T47D (cell line): ENCODE results near the gene SRRD.
A peak's percentile ranks its signal among the peaks of the same experiment; 100 is the strongest.
"Not testable (repeated sequence)": the region's sequence is repeated elsewhere in the genome, so short reads cannot be mapped to it uniquely, and the experiment has no call there.

ENCODE experiments used
- DNase-seq, 2 experiments: peaks; one replicate each; pipeline versions ENCODE4 v3.0.0 to v3.0.0-alpha.2; 2011 to 2012; ENCODE audit warnings: low read depth in 1 of 2, low spot score in 1 of 2
- JUND ChIP-seq: IDR thresholded peaks from 2 replicates; pipeline ENCODE4 v1.6.1; 2012; ENCODE audit warnings: low read depth
- in situ Hi-C: cut with HindIII; loops from 2 replicates; pipeline ENCODE4 v1.10.0; 2016; ENCODE audit warnings: low sequenced_read_pairs, low pct_unique_long_range_greater_than_20kb

SRRD gene

GRCh38 chr22:26522592-26522991, 38.9 kb downstream of the SRRD start:
- TF ChIP-seq JUND, result no peak
- in situ Hi-C loops, result no loop called here
- no peak for DNase-seq

DNA sequence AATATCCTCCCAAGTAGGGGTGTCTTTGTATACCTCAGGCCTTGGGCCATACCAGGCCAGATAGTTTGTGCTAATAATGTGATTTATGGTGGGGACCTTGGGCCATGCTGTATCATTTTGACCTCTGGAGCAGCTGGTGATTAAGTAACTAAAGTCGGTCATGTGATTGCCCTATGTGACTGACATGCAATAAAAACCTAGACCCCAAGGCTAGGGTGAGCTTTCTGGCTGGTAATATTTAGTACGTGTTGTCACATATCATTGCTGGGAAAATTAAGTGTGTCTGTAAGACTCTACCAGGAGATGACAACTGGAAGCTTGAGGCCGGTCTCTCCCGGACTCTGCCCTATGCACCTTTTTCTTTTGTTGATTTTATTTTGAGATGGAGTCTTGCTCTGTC, 41.2 kb downstream of the SRRD start:
- no peak for DNase-seq
- no peak for TF ChIP-seq JUND
- in situ Hi-C loops, result no loop called here

- in situ Hi-C loops, result no loop called here
- TF ChIP-seq JUND, result no peak
- DNase-seq, result no peak
Observed at GRCh38 chr22:26525946-26526564, 42.4 kb downstream of the SRRD start.

DNA sequence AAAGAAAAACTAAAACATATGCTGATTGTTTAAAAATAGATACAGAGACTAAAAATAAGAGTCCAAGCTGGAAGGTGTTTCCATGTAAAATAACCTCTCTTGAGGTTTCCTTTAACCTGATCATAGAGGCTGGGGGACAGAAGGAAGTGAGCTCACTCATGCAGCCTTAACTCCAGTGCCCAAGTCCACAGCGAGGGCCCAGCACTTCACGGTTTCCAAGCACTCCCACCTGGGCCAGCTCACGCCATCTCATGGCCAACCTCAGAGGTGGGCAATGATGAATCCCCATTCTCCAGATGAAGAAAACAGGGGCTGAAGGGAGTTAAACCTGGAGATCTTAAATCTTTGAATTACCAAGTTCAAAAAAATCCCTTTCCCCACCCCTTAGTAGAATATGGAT, 43.5 kb downstream of the SRRD start:
- TF ChIP-seq JUND, result no peak
- DNase-seq, result no peak
- in situ Hi-C loops, result no loop called here

GRCh38 chr22:26527574-26528465, 44.1 kb downstream of the SRRD start:
- TF ChIP-seq JUND, result no peak

GRCh38 chr22:26528518-26528917, 44.8 kb downstream of the SRRD start:
- in situ Hi-C loops, DNase-seq: not testable (repeated sequence)

More at GRCh38 chr22:26527574-26528465, 44.1 kb downstream of the SRRD start:
- DNase-seq, result no peak
- in situ Hi-C loops, result no loop called here

DNA sequence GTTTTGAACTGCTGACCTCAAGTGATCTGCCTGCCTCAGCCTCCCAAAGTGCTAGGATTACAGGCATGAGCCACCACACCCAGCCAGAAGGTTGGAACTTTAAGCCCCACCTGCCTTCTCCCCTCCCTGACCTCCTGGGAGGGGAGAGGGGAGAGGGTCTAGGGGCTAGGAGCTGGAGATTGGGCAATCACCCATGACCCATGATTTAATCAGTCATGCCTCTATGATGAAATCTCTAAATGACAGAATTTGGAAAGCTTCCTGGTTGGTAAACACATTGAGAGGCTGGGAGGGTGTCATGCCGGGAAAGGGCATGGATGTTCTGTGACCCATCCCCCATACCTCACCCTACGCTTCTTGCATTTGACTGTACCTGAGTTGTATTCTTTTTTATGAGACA, 45.7 kb downstream of the SRRD start:
- TF ChIP-seq JUND, result no peak
- no peak for DNase-seq
- in situ Hi-C loops, result no loop called here

- in situ Hi-C loops, result no loop called here
- peak in 1 of 2 experiments; percentile 32 for DNase-seq
- TF ChIP-seq JUND, result no peak
Observed at GRCh38 chr22:26534171-26534855, 50.6 kb downstream of the SRRD start.

GRCh38 chr22:26534874-26535602, 51.4 kb downstream of the SRRD start:
- in situ Hi-C loops, result no loop called here
- DNase-seq, result no peak
- no peak for TF ChIP-seq JUND

DNA sequence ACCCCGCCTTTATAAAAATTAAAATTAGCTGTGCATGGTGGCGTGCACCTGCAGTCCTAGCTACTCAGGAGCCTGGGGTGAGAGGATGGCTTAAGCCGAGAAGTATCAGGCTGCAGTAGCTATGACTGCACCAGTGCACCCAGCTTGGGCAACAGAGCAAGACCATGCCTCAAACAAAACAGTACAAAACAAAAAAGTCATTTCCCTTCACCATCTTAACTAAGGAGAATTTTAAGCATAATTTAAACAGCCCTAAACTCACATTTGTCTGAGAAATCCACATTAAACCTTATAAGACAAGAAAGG, 51.9 kb downstream of the SRRD start:
- no peak for TF ChIP-seq JUND
- DNase-seq, result no peak
- in situ Hi-C loops, result no loop called here

GRCh38 chr22:26536056-26536761, 52.5 kb downstream of the SRRD start:
- no peak for DNase-seq
- in situ Hi-C loops, result no loop called here
- no peak for TF ChIP-seq JUND

- TF ChIP-seq JUND, result no peak
- in situ Hi-C loops, result no loop called here
- no peak for DNase-seq
Observed at GRCh38 chr22:26536762-26537134, 53.1 kb downstream of the SRRD start.

- no peak for TF ChIP-seq JUND
- in situ Hi-C loops, result no loop called here
- no peak for DNase-seq
Observed at GRCh38 chr22:26540119-26540518, 56.4 kb downstream of the SRRD start.
